H9 (cell line): ENCODE data around the gene CAMTA1. TPM values are rescaled to one million over a fixed set of nuclear protein-coding genes. Genes with fewer than 3 reads are reported as not detected.

Experiments
- DNase-seq: peaks from one replicate; pipeline ENCODE4 v3.0.0-alpha.2; 2017
- H2AFZ ChIP-seq: one replicate; pipeline ENCODE4 v1.6.1; 2013; ENCODE audit warnings: mild to moderate bottlenecking, low read length, control low read depth, moderate library complexity
- H2AK5ac ChIP-seq: 2 replicates; pipeline ENCODE4 v1.6.1; 2013; ENCODE audit warnings: low read length, control low read depth, mixed read lengths; ENCODE audit not compliant: insufficient read length
- H2BK120ac ChIP-seq: one replicate; pipeline ENCODE4 v1.6.1; 2013; ENCODE audit warnings: low read depth, mild to moderate bottlenecking, low read length, control low read depth, inconsistent platforms; ENCODE audit not compliant: poor library complexity, severe bottlenecking
- H2BK12ac ChIP-seq: 2 replicates; pipeline ENCODE4 v1.6.1; 2013; ENCODE audit warnings: low read length, control low read depth, mixed read lengths, low read depth; ENCODE audit not compliant: insufficient read length
- H2BK15ac ChIP-seq: 2 replicates; pipeline ENCODE4 v1.6.1; 2013; ENCODE audit warnings: low read depth, low read length, control low read depth
- H2BK20ac ChIP-seq: one replicate; pipeline ENCODE4 v1.6.1; 2013; ENCODE audit warnings: low read depth, mild to moderate bottlenecking, low read length, control low read depth, inconsistent platforms; ENCODE audit not compliant: poor library complexity, severe bottlenecking
- H2BK5ac ChIP-seq: 2 replicates; pipeline ENCODE4 v1.6.1; 2013; ENCODE audit warnings: low read length, control low read depth, mixed read lengths; ENCODE audit not compliant: insufficient read length
- H3K14ac ChIP-seq: 2 replicates; pipeline ENCODE4 v1.6.1; 2013; ENCODE audit warnings: low read length, control low read depth; ENCODE audit not compliant: insufficient read depth
- H3K18ac ChIP-seq: 2 replicates; pipeline ENCODE4 v1.6.1; 2013; ENCODE audit warnings: low read depth, mild to moderate bottlenecking, mixed read lengths, low read length, control low read depth; ENCODE audit not compliant: insufficient read length
- H3K23ac ChIP-seq: 2 replicates; pipeline ENCODE4 v1.6.1; 2013; ENCODE audit warnings: low read length, control low read depth, mixed read lengths, low read depth; ENCODE audit not compliant: insufficient read length
- H3K23me2 ChIP-seq: 2 replicates; pipeline ENCODE4 v1.6.1; 2013; ENCODE audit warnings: low read depth, mild to moderate bottlenecking, mixed read lengths, low read length, control low read depth; ENCODE audit not compliant: insufficient read length, poor library complexity, severe bottlenecking
- H3K27ac ChIP-seq: 2 replicates; pipeline ENCODE4 v1.5.1; 2013; ENCODE audit warnings: low read length, control low read depth, mixed read lengths, low read depth; ENCODE audit not compliant: insufficient read length
- H3K27me3 ChIP-seq: 2 replicates; pipeline ENCODE4 v1.6.1; 2013; ENCODE audit warnings: low read length, control low read depth, inconsistent platforms; ENCODE audit not compliant: insufficient read depth
- H3K4ac ChIP-seq: 2 replicates; pipeline ENCODE4 v1.6.1; 2013; ENCODE audit warnings: low read depth, mild to moderate bottlenecking, control low read depth, inconsistent platforms, low read length, moderate library complexity
- H3K4me1 ChIP-seq: 2 replicates; pipeline ENCODE4 v1.6.1; 2013; ENCODE audit warnings: low read length, control low read depth, inconsistent platforms; ENCODE audit not compliant: insufficient read depth
- H3K4me2 ChIP-seq: 2 replicates; pipeline ENCODE4 v1.6.1; 2013; ENCODE audit warnings: low read length, control low read depth, mixed read lengths; ENCODE audit not compliant: insufficient read length, insufficient read depth
- H3K56ac ChIP-seq: 2 replicates; pipeline ENCODE4 v1.6.1; 2013; ENCODE audit warnings: low read depth, mild to moderate bottlenecking, mixed read lengths, low read length, control low read depth; ENCODE audit not compliant: insufficient read length
- H3K79me1 ChIP-seq: 2 replicates; pipeline ENCODE4 v1.6.1; 2013; ENCODE audit warnings: low read depth, mild to moderate bottlenecking, moderate library complexity, low read length, control low read depth, inconsistent platforms; ENCODE audit not compliant: insufficient read depth, poor library complexity, severe bottlenecking
- H3K79me2 ChIP-seq: 2 replicates; pipeline ENCODE4 v1.6.1; 2013; ENCODE audit warnings: low read length, control low read depth, inconsistent platforms; ENCODE audit not compliant: insufficient read depth
- H3K9ac ChIP-seq: 2 replicates; pipeline ENCODE4 v1.6.1; 2013; ENCODE audit warnings: low read length, control low read depth, mixed read lengths; ENCODE audit not compliant: insufficient read length; ENCODE audit errors: extremely low read depth
- H3K9me3 ChIP-seq: one replicate; pipeline ENCODE4 v1.6.1; 2013; ENCODE audit warnings: low read depth, low read length, inconsistent platforms; ENCODE audit not compliant: control insufficient read depth
- H3T11ph ChIP-seq: one replicate; pipeline ENCODE4 v1.6.1; 2013; ENCODE audit warnings: mild to moderate bottlenecking, low read length, control low read depth, inconsistent platforms
- H4K20me1 ChIP-seq: one replicate; pipeline ENCODE4 v1.6.1; 2013; ENCODE audit not compliant: control insufficient read depth, insufficient read length, insufficient read depth
- H4K5ac ChIP-seq: 2 replicates; pipeline ENCODE4 v1.6.1; 2013; ENCODE audit warnings: low read depth, mild to moderate bottlenecking, mixed read lengths, low read length, control low read depth; ENCODE audit not compliant: insufficient read length
- H4K8ac ChIP-seq: replicated peaks from 2 replicates; pipeline ENCODE4 v1.6.1; 2013; ENCODE audit warnings: low read length, control low read depth, mixed read lengths, low read depth; ENCODE audit not compliant: insufficient read length
- H4K91ac ChIP-seq: 2 replicates; pipeline ENCODE4 v1.6.1; 2013; ENCODE audit warnings: low read depth, mild to moderate bottlenecking, moderate library complexity, mixed read lengths, low read length, control low read depth; ENCODE audit not compliant: insufficient read length
- H3K27ac Mint-ChIP-seq, 3 experiments: 2 replicates in 2 of 3; 3 replicates in 1 of 3; pipeline ENCODE4 v1.8.0; 2020 to 2021; ENCODE audit warnings: mixed read lengths in 3 of 3, mild to moderate bottlenecking in 1 of 3, moderate library complexity in 1 of 3
- H3K27me3 Mint-ChIP-seq: 2 replicates; pipeline ENCODE4 v1.8.0; 2021; ENCODE audit warnings: low read depth, mild to moderate bottlenecking, moderate library complexity, mixed read lengths
- H3K36me3 Mint-ChIP-seq, 3 experiments: 2 replicates in 2 of 3; 3 replicates in 1 of 3; pipeline ENCODE4 v1.8.0; 2020 to 2021; ENCODE audit warnings: low read depth in 3 of 3, mixed read lengths in 3 of 3; ENCODE audit not compliant: insufficient read depth in 1 of 3
- H3K4me1 Mint-ChIP-seq, 2 experiments: 2 replicates each; pipeline ENCODE4 v1.8.0; 2020; ENCODE audit warnings: mixed read lengths in 2 of 2
- H3K4me3 Mint-ChIP-seq, 2 experiments: 2 replicates in 1 of 2; 3 replicates in 1 of 2; pipeline ENCODE4 v1.8.0; 2020 to 2021; ENCODE audit warnings: mild to moderate bottlenecking in 2 of 2, mixed read lengths in 2 of 2, moderate library complexity in 1 of 2
- H3K9me3 Mint-ChIP-seq, 2 experiments: 2 replicates in 1 of 2; 3 replicates in 1 of 2; pipeline ENCODE4 v1.8.0; 2020; ENCODE audit warnings: mild to moderate bottlenecking in 2 of 2, mixed read lengths in 2 of 2, moderate library complexity in 1 of 2
- CTCF ChIP-seq: fragments of 200-600 bp; sonication (generic); conservative IDR thresholded peaks from 3 replicates; pipeline ENCODE4 v1.8.0; 2021; ENCODE audit warnings: antibody characterized with exemption, mild to moderate bottlenecking
- WGBS: extraction: QIAGEN DNeasy Blood & Tissue Kit; methylation state at CpG from one replicate; pipeline ENCODE4 v1.1.7; 2013; ENCODE audit warnings: missing lambda C conversion rate, low lambda C conversion rate, mixed read lengths; ENCODE audit not compliant: insufficient read length; ENCODE audit errors: extremely low coverage; 5-methylcytosine and 5-hydroxymethylcytosine counted together
- total RNA-seq: library from RNA; stranded (reverse); gene quantifications from 2 replicates; pipeline ENCODE4 v1.2.1, GENCODE V29; 2021

The CAMTA1 gene
- total RNA-seq, 1 experiment from 2014 or later: 115 TPM

DNA sequence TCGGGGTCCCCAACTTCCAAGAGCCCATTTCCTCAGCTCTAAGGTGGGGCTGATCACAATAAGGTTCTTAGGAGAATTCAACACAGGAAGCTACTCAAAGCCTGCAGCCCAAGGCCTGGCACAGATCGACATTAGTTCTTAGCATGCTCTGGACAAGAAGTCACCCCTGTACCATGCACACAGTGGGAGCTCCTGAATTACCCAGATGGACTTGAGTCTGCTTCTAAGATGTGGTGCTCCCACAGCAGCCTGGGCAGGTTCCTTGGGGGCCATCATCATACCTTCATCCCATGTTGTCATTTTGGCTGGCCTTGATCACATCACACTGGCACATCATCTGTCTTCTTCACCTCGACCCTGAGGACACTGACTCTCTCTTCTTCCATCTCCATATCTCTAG, 832.6 kb downstream of the CAMTA1 start:
- Histone ChIP-seq H3K9me3 (no peaks in the 10 kb centered on the region), H3K4me2 (no peak overlapping the region), H4K91ac (no peak overlapping the region), H3K56ac (no peak overlapping the region), H3K79me1 (no peaks in the 10 kb centered on the region), H3K9ac (no peak overlapping the region), H2BK5ac (no peak overlapping the region), H2BK120ac (no peak overlapping the region), H2AFZ (no peak overlapping the region), H3K14ac (no peak overlapping the region), H3K23me2 (no peaks in the 10 kb centered on the region), H4K20me1 (peaks cover 2% of the 10 kb centered on the region), H4K5ac (no peak overlapping the region), H2BK12ac (no peak overlapping the region), H4K8ac (no peak overlapping the region), H3K4me1 (no peaks in the 10 kb centered on the region), H3K23ac (no peak overlapping the region), H2AK5ac (no peak overlapping the region), H2BK15ac (no peak overlapping the region), H3K79me2 (no peaks in the 10 kb centered on the region), H3T11ph (no peak overlapping the region), H3K27me3 (no peaks in the 10 kb centered on the region), H3K18ac (no peak overlapping the region), H3K27ac (no peak overlapping the region), H2BK20ac (no peak overlapping the region), H3K4ac (no peak overlapping the region)
- no peak overlapping the region for H3K4me3 Mint-ChIP-seq
- peaks cover 10 to 11% of the 10 kb centered on the region in 2 experiments for H3K4me1 Mint-ChIP-seq
- no peak for TF ChIP-seq CTCF
- no peak for DNase-seq
- no peak overlapping the region for H3K27ac Mint-ChIP-seq
- no peaks in the 10 kb centered on the region for H3K36me3 Mint-ChIP-seq
- peaks cover 2% of the 10 kb centered on the region; the same call in 1 of the 2 replicates for H3K27me3 Mint-ChIP-seq
- H3K9me3 Mint-ChIP-seq: no peaks in the 10 kb centered on the region
- WGBS: no CpG with 5 or more reads among the region's 3 CpGs
